Stimulated activated CD4-positive, alpha-beta T cell treated with anti-CD3 and anti-CD28 coated beads, Interleukin-15, amount 100 ng/mL, for 48 hours (primary cell): ENCODE results near the gene SUPT3H.

Source experiments
- DNase-seq, 2 donors: peaks; one replicate each; pipeline ENCODE4 v3.0.0-alpha.2; 2020; ENCODE audit warnings: low read depth in 2 of 2

SUPT3H gene

DNA sequence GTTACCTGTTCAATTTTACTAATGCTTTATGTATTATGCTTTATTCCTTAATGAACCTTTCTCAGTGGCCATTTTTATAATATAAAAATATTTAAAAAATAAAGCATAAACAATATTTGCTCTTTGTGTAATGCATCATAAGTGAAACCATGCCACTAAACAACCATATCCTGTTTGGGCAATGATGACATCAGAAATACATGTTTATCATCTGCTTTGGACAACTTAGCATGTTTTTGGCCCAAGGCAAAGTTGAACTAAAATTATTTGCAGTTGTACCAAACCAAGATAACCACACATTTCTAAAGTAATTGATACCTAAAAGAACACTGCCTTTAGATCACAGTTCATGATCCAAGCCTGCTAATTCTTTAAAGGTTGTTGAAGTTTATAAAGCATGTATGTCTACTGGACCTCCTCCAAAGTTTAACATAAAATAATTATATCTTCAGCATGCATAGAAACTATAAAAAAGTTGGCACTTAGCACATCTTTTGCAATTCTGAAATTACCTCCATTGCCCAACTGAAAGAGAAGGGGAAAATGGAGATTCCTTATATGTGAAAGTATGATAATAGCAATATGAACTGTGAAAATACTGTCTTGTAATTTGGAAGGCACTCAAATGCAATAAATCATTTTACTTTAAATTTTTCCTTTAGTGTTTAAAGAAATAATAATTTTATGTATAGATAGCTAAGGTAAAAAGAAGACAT lies 375.2 kb downstream of the SUPT3H start:
- no peak for DNase-seq

DNA sequence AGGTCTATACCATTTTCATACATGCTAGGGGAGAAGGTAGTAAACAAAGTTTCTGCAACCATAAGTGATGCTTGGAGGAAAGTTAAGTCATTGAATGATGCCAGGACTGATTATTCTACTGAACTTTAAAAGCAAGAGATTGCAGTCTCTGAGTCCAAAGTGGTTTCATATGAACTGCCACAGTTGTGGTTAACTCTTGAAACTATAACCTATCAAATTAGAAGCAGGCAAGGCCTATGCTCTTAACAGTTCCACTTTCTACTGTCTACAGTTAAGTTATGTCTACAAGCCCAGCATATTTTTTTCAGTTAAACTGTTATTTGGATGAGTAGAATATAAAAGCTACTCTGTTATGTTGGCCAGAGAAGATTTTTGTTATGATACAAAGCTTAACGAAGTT lies 376.1 kb downstream of the SUPT3H start:
- no peak for DNase-seq

DNA sequence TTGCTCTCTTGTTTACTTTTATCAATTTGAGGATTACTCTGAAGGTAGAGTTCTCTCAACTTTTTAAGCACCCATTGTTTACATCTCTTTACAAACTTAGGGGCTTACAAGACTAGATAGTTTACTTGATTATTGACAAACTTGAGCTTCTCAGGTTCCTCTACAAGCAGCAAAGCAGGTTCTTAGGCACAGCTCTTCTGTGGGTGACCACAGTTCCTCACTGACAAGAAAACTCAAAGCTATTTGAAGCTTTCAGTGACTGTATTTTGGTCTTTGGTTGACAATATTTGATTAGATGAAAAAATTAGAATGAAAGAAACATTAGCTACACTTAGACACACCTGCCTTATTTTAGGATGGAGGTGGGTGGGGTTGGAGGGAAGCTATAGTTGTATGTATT lies 376.9 kb downstream of the SUPT3H start:
- no peak for DNase-seq

DNA sequence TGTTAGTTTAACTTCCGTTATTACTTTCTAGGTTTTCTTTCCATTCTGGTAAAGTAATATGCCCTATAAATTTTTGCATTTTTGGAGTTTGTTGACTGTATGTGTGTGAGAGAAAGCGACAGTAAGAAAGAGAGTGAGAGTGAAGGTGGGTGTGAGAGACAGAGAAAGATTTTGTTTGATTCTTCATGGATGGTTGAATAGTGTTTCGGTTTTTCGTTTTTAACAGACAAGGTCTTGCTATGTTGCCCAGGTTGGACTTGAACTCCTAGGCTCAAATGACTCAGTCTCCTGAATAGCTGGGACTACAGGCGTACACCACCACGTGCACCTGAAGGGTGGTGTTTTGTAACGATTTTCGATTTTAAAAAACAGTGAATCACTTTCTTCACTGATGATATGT lies 378.7 kb downstream of the SUPT3H start:
- DNase-seq, result no peak

DNA sequence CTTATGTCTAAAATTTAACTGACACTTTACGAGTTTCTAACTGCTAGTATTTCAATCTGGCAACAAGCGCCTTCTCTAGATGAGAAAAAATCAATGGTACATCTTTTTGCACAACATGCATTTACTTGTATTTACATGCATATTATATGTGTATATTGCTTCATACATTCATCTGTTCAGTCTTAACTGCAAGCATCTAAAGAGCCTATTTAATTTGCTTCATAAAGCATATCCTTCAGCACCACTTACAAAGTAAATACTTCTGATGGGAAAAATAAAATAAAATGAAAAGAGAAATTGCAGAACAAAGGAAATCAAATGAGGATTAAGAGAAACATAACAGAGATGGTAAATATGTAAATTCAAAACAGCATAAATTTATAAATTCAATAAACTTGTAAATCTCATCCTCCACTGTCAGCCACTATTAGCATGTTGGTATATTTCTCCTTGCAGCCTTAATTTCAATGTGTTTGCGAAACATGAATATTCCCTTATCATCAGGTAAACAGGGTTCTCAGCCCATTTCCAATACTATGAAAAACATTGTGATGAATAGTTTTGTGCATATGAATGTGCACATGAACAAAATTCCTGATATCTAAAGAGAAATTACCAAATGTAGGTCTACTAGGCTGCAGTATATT lies 382.1 kb downstream of the SUPT3H start:
- no peak for DNase-seq

DNA sequence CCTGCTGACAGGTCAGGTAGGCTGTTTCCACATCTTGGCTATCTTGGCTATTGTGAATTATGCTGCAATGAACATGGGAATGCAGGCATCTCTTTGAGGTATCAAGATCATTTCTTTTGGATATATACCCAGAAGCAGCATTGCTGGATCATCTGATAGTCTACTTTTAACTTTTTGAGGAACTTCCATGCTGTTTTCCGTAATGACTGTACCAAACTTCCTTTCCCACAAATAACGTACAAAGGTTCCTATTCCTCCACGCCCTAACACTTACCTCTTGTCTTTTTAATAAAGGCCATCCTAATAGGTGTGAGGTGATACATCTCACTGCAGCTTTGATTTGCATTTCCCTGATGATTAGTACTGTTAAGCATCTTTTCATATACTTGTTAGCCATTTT lies 388.3 kb downstream of the SUPT3H start:
- DNase-seq, result no peak

DNA sequence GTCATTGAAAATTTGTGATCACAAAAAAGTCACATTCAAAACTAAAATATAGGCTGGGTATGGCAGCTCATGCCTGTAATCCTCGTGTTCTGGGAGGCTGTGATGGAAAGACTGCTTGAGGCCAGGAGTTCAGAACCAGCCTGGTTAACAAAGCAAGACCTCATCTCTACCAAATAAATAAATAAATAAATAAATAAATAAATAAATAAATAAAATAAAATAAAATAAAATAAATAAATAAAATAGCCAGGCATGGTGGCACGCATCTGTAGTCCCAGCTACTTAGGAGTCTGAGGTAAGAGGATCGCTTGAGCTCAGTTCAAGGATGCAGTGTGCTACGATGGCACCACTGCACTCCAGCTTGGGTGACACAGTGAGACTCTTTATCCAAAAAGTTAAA lies 392.7 kb downstream of the SUPT3H start:
- no peak for DNase-seq

DNA sequence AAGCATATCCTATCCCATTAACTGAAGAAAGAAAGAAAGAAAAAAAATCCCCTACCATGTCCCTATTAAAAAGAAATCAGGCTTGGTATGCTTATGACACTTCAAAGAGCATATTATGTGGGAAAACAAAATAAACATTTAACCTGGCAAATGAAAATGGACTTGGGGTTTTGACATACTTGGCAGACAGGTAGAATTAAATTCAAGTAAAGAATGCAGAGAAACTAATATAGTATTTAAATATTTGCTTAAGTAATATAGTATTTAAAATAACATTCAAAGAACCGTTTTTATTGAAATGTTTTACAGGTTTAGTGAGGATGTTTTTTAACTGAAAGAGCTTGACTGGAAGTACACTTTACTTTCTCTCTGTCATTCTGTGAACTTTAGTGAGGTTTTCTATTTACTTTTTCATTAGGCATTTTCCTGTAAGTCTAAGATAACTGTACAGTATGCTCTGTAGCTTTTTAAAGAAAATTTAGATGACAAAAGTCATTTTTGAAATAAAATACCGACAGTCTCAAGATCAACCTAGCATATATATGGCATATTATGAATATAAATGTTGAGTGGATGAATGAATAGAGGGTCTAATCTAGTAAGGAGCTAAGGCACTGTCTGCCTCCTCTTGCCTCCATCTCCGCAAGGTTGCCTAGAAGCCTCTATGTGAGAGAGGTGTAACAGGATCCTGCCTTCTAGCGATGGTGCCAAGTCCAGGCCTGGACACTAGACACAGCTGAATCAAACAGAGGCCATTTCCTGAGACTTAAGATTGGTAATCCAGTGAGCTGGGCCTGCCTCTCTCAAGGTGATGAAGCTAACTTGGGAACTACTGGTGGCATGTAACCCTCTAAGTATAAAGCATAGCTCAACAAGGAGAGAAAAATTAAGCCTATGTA lies 394.0 kb downstream of the SUPT3H start:
- no peak for DNase-seq

DNA sequence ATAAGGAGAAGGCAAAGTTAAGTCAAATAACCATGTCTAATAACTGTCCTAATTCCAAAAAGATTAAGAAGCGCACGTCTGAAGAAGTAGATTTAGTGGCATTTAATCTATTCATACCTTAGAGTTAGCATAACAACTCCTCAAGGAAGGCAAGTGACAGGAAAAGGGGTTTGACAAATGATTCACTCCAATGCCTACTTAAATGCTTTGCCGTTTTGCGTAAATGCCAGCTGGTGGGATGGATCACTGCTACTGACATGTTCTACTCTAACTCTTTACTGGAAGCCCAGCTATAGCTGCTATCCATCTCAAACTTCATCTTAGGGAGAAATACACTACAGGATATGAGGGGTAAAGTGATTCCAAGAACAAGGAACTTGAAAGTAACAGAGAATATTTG lies 396.9 kb downstream of the SUPT3H start:
- no peak for DNase-seq

DNA sequence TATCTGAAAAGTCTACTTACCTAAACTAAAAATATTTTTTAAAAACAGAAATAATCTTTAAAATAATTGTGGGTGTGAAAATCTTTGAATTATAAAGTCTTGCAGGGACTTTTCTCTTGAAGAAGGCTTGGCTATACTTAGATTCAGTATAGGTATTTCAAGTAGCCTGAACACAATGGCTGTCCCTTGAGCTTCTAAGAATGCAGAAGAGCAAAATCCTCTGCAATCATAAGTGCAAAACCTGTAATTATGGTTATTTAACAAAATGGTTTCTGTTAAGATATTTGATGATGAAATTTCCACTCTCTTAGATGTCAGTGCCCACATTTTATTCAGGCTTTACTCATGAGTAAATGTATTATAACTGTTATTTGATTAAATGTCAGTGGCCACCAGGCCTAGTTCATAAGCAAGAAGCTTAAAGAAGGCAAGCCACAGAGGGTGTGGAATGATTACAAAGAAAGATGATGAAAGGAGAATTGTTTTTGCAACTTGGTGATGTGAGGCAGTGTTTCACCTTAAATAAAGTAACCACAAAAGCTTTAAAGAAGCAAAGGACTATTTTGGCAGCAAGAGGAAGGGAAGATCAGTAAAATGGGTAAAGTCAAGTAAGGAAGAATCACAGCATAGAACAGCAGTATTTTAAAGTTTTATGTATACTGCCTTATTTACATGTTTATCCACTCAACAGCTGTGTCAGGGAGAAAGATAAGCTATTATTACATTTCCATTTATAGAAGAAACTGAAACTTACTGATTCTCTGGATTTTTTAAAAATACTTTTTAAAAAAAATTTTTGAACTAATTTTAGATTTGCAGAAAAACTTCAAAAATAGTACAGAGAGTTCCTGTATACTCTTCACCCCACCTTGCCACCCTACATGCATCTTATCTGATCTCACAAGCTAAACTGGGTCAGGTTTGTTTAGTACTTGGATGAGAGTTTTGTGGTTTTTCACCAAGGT lies 400.8 kb downstream of the SUPT3H start:
- no peak for DNase-seq

DNA sequence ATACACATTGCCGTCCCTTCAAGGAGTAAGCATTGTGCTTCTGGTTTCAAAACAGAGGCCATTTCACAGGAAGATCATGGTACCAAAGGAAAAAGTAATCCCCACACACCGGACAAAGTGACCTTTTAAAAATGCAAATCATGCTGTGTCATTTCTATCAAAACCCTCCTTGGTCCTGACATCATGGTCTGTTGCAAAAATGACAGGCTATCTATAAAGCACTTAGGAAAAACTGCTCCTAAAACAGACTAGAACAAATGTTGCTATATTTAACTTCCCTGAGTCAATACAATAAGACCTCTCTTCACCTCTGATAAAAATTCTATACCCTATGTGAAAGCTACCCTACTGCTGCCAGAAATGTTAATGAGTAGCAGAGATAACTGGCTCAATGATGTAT lies 403.2 kb downstream of the SUPT3H start:
- DNase-seq, result no peak

DNA sequence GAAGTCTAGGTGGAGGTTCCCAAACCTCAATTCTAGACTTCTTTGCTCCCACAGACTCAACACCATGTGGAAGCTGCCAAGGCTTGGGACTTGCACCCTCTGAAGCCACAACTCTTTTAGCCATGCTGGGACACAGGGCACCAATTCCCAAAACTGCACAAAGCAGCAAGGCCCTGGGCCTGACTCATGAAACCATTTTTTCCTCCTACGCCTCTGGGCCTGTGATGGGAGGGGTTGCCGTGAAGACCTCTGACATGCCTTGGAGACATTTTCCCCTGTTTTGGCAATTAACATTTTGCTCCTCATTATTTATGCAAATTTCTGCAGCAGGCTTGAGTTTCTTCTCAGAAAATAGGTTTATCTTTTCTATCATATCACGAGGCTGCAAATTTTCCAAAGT lies 405.0 kb downstream of the SUPT3H start:
- no peak for DNase-seq

DNA sequence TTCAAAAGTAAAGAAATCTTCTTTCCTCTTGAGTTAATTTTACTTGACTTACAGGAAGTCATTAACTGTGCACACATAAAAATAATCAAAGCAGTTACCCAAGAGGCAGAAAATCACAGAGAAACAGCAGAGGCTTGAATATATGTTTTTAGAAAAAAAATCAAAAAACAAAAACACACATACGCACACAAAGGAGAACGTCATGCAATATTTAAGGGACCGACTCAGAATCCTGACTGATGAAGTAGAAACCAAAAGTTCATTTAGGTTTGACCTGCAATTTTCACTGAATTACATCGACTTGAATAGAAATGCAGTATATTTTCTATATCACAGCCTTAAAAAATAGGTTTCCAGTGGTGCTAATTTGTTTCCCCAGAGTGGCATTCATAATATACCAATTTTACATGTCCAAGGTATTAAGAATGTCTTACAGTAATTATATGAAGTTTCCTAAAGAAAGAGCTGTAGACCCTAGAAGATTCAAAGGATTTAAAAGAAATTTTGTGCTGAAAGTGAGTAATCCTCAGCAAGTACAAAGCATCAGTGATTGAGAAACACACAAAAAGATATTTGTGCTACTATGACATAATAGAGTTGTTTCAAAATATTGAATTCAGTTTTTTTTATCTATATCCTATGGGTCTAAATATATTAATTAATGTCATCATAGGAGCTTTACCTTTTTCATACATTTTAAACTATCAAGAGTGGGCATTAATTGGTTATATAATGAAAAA lies 408.1 kb downstream of the SUPT3H start:
- no peak for DNase-seq

DNA sequence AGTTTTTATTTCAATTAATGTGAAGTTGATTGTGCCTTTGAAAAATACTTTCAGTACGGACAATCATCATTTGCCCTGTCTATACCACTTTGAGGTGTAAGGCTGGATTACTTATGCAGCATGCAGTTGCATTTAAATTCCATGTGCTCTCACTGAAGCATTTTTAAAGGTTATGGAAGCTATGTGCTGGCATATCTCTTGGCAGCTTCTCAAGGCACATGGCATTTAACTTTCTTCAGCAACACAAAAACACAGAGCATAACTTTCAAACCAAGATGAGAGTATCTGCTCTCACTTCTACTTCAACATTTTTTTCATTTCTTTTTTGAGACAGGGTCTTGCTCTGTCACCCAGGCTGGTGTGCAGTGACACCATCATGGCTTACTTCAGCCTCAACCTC lies 410.3 kb downstream of the SUPT3H start:
- DNase-seq, result no peak

DNA sequence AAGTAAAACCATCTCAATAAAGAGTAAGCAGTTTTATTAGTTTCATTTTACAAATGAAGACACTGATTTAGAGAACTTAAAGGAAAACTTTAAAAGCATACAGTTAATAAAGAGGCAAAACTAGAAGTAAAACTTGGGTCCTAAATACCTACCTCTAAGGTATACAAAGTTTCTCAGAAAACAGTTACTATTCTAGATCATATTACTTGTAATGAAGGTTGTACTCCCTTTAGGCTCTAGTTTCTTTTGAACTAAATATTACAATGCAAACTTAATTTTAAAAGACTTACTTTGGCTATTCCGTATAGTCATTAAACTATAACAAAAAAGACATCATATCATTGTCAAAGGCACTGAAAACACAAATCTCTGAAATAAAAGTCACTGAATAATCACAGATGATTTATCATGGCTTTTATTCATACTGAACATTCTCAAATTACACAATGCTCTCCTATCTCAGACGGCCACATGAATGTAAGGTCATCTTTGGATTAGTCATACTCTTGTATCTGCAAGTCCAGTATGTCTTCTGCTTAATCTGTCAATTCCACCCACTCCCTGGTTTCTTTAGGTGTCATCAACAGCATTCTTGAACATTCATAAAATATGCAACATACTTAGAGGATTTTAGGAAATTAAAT lies 411.2 kb downstream of the SUPT3H start:
- DNase-seq, result no peak

DNA sequence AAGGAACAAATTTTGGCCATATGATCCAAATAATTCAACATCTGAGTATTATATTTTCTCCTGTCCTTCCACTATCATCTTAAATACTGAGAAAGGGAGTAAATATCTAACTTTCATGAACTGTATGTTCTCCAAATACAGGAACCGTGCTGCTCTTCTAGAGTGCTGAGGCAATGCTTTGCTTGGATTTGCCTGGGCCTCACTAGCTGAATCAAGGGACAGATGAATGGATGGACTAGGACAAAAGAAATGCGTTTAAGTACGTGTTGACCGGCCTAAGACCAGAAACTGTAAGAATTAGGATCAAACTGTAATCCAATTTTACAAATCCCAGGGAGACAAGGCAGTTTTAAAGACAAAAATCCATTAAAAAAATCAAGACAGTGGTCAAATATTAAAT lies 412.0 kb downstream of the SUPT3H start:
- DNase-seq, result no peak

DNA sequence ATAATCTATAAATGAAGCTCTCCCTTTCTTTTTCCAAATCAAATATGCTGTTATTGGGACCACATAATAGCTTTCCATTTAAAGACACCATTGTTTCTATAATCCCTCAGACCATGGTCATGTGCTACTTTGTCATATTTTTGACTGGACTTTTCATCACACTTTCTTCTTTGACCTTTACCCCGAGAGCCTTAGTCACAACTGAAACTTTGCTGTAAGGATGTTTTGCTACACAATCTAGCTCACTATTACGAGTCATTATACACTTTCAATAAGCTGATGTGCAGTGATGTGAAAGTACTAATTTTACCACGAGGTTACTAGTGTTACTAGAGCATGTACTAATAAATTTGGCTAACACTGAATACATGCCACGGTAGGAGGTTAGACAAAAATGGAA lies 416.8 kb downstream of the SUPT3H start:
- DNase-seq, result no peak

DNA sequence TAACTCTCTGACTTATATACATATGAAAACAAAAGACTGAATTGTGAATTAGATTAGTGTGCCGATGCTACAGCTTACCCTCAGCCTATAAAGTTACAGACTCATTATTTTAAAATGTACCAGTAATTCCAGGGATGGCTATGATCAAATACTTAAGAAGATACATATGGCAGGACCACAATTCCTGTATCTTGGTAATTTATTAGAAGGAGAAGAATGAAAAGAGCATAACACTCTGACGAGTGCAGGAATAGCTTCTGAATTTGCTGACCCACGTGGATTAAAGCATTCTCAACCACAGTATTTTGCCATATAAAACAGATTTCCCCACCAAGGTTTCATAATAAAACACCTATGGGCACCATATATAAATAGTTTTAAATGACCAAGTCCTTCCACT lies 418.1 kb downstream of the SUPT3H start:
- DNase-seq, result no peak

DNA sequence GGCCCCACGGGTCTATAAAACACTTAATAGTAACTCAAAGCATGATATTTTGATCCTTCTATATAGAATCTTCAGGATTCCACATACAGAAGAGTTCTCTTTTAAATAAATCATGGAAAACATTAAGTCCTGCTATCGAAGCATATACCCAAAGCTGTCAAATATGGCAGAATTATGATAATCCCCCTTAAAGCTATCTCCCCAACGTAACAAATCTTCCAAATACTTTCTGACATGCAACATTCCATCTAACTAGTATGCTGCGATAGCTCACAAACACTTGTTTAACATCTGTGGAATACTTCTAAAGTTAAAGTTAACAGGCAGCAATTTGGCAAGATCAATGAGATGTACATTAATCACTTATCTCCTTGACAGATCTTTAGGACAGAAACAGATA lies 420.6 kb downstream of the SUPT3H start:
- no peak for DNase-seq

DNA sequence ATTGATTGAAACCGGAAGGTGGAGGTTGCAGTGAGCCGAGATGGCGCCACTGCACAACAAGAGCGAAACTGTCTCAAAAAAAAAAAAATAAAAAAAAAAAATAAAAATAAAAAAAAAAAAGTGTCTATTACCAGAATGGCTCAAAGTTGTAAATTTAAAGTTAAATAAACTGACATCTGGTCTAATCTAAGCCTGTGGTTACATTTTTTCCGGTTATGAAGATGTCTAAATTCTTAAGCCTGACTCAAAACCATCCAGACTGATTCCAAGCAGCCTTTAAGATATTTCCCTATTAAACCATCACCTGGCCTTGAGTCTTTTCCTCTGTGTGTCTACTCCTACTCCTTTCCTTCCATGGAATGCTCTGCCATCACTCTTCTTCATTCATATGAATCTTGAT lies 421.3 kb downstream of the SUPT3H start:
- DNase-seq, result no peak
